ENCODE measurements around the gene ARL4A.

ARL4A gene

DNA sequence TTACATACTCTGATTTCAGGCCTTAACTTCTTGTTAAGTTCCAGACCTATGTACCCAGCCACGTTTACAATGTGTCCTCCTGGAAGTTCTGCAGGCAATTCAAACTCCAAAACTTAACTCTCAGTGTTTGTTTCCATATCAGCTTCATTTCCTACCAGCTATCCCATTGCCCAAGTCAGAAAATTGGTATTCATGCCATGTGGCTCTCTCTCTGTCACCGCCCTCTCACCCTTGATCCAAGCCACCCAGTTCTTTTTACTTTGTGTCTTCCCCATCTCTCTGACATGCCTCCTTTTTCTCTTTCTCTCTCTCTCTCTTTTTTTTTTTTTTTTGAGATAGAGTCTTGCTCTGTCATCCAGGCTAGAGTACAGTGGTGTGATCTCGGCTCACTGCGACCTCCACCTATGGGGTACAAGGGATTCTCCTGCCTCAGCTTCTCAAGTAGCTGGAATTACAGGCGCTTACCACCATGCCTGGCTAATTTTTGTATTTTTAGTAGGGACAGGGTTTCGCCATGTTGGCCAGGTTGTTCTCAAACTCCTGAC lies 33.9 kb downstream of the ARL4A start:
- Histone ChIP-seq H3F3A (ENCODE audit: insufficient read depth, low read length) (no peaks in the 10 kb centered on the region), H3K4me3 (ENCODE audit: low read depth, low read length, poor library complexity, severe bottlenecking) (no peak overlapping the region), H3K9me3 (ENCODE audit: low read length) (no peaks in the 10 kb centered on the region), H3K27me3 (ENCODE audit: insufficient read depth, low read length) (no peaks in the 10 kb centered on the region), H3K79me2 (ENCODE audit: insufficient read depth, low read length) (no peaks in the 10 kb centered on the region), H3K4me1 (ENCODE audit: insufficient read depth, low read length, severe bottlenecking) (no peaks in the 10 kb centered on the region), H2AFZ (ENCODE audit: low read length) (no peak overlapping the region), H4K20me1 (ENCODE audit: insufficient read depth, low read length) (no peaks in the 10 kb centered on the region), H3K9ac (ENCODE audit: low read length) (no peak overlapping the region), H3K36me3 (ENCODE audit: insufficient read depth, low read length) (no peaks in the 10 kb centered on the region), H3K4me2 (ENCODE audit: low read length) (no peak overlapping the region), H3K27ac (ENCODE audit: low read depth, low read length, poor library complexity, severe bottlenecking) (no peak overlapping the region), H3K9me2 (ENCODE audit: low read depth, low read length) (no peaks in the 10 kb centered on the region)
- TF ChIP-seq CTCF (IDR thresholded peaks at IDR 0.05; ENCODE audit: low read length) (no peak), EZH2 (IDR thresholded peaks at IDR 0.05; ENCODE audit: borderline replicate concordance, low read length) (no peak)

GRCh38 chr7:12722136-12722535 lies 34.7 kb downstream of the ARL4A start:
- no peaks in the 10 kb centered on the region for H3K27me3 ChIP-seq (ENCODE audit: insufficient read depth, low read length)
- H3K4me3 ChIP-seq (ENCODE audit: low read depth, low read length, poor library complexity, severe bottlenecking) = no peak overlapping the region
- H3K9me3 ChIP-seq (ENCODE audit: low read length) = no peaks in the 10 kb centered on the region
- H3K4me1 ChIP-seq (ENCODE audit: insufficient read depth, low read length, severe bottlenecking) = no peaks in the 10 kb centered on the region
- no peaks in the 10 kb centered on the region for H3K79me2 ChIP-seq (ENCODE audit: insufficient read depth, low read length)
- H3F3A ChIP-seq (ENCODE audit: insufficient read depth, low read length) = no peaks in the 10 kb centered on the region
- no peak overlapping the region for H3K4me2 ChIP-seq (ENCODE audit: low read length)
- H3K27ac ChIP-seq (ENCODE audit: low read depth, low read length, poor library complexity, severe bottlenecking) = no peak overlapping the region
- H3K9me2 ChIP-seq (ENCODE audit: low read depth, low read length) = no peaks in the 10 kb centered on the region
- TF ChIP-seq CTCF (IDR thresholded peaks at IDR 0.05; ENCODE audit: low read length) = no peak
- H2AFZ ChIP-seq (ENCODE audit: low read length) = no peak overlapping the region
- no peak overlapping the region for H3K9ac ChIP-seq (ENCODE audit: low read length)
- no peaks in the 10 kb centered on the region for H3K36me3 ChIP-seq (ENCODE audit: insufficient read depth, low read length)
- H4K20me1 ChIP-seq (ENCODE audit: insufficient read depth, low read length) = no peaks in the 10 kb centered on the region

DNA sequence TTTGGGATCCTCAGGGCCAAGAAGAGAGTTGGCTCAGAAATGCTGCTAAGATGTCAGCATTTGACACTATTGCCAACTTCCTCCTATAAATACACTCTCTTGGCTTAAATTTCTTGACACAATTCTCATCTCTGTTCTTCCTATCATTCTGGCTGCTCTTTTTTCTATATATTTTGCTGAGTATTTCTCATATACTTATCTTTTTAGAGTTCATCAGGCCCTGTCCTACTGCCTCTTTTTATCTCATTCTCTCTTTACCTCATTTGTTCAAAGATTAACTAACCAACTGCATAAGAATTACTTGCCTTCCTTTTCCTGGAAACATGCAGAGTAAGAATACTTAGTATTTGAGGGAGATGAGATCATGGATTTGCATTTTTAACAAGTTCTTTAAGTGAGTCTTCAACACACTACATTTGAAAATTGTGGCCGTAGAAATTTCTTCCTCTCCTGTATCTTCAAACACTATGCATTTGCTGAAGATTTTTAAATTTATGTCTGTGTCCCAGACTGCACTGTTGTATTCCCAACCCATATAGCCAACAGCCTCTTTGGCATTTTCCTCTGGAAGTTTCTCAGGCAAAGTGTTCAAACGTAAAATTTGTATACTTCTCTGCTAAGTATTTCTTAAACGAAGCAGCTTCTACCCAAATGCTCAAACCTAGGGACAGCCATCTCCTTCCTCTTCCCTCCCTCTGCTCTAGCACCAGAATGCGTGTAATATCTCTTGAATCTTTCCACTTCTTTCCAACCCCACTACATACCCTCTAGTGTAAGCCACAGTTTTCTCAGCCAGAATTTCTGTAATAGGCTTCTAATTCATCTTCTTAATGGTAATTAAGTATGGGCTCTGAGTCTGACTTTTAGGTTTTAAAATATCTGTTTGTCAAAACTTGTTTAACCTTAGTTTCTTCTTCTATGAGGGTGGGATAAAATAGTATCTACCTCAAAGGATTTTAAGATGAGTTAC lies 35.5 kb downstream of the ARL4A start:
- Histone ChIP-seq H3K27me3 (ENCODE audit: insufficient read depth, low read length) (no peaks in the 10 kb centered on the region), H3K4me3 (ENCODE audit: low read depth, low read length, poor library complexity, severe bottlenecking) (no peak overlapping the region), H3K27ac (ENCODE audit: low read depth, low read length, poor library complexity, severe bottlenecking) (no peak overlapping the region), H3F3A (ENCODE audit: insufficient read depth, low read length) (no peaks in the 10 kb centered on the region), H3K9ac (ENCODE audit: low read length) (no peak overlapping the region), H3K36me3 (ENCODE audit: insufficient read depth, low read length) (no peaks in the 10 kb centered on the region), H3K9me2 (ENCODE audit: low read depth, low read length) (no peaks in the 10 kb centered on the region), H2AFZ (ENCODE audit: low read length) (no peak overlapping the region), H3K79me2 (ENCODE audit: insufficient read depth, low read length) (no peaks in the 10 kb centered on the region), H3K9me3 (ENCODE audit: low read length) (no peaks in the 10 kb centered on the region), H4K20me1 (ENCODE audit: insufficient read depth, low read length) (no peaks in the 10 kb centered on the region), H3K4me1 (ENCODE audit: insufficient read depth, low read length, severe bottlenecking) (no peaks in the 10 kb centered on the region), H3K4me2 (ENCODE audit: low read length) (no peak overlapping the region)
- TF ChIP-seq CTCF (IDR thresholded peaks at IDR 0.05; ENCODE audit: low read length) (no peak), EZH2 (IDR thresholded peaks at IDR 0.05; ENCODE audit: borderline replicate concordance, low read length) (no peak)
